Fibroblast of lung (primary cell): ENCODE data around the gene CARMIL1. TPM values are rescaled to one million over a fixed set of nuclear protein-coding genes. Genes with fewer than 3 reads are reported as not detected.

Experiments used
- DNase-seq, 2 donors: peaks; one replicate each; pipeline versions ENCODE4 v3.0.0 to v3.0.0-alpha.2; 2010; ENCODE audit warnings: low read depth in 2 of 2
- H2AFZ ChIP-seq: 2 replicates; pipeline ENCODE4 v1.5.1; 2012; ENCODE audit warnings: low read length, control low read depth, inconsistent platforms
- H3K27ac ChIP-seq: 2 replicates; pipeline ENCODE4 v1.5.1; 2011; ENCODE audit warnings: low read length, control low read depth; ENCODE audit not compliant: insufficient read depth
- H3K27me3 ChIP-seq: 2 replicates; pipeline ENCODE4 v1.5.1; 2011; ENCODE audit warnings: mild to moderate bottlenecking, low read length; ENCODE audit not compliant: control insufficient read depth, insufficient read depth
- H3K36me3 ChIP-seq: 2 replicates; pipeline ENCODE4 v1.5.1; 2011; ENCODE audit warnings: low read length; ENCODE audit not compliant: control insufficient read depth, insufficient read depth
- H3K4me1 ChIP-seq: 2 replicates; pipeline ENCODE4 v1.5.1; 2011; ENCODE audit warnings: low read length; ENCODE audit not compliant: control insufficient read depth, insufficient read depth; ENCODE audit errors: extremely low read depth
- H3K4me2 ChIP-seq: 2 replicates; pipeline ENCODE4 v1.5.1; 2011; ENCODE audit warnings: low read length, control low read depth; ENCODE audit not compliant: insufficient read depth; ENCODE audit errors: extremely low read depth
- H3K4me3 ChIP-seq, 4 experiments: fragments of 200-600 bp in 1 of 4; sonication (generic) in 1 of 4; replicated peaks in 1 of 4; 2 replicates each; pipeline ENCODE4 v1.5.1; 2011 to 2016; ENCODE audit warnings: low read length in 4 of 4, low read depth in 3 of 4, mild to moderate bottlenecking in 3 of 4, control low read depth in 2 of 4, inconsistent platforms in 1 of 4, mixed read lengths in 1 of 4; ENCODE audit not compliant: insufficient read depth in 1 of 4; ENCODE audit errors: control extremely low read depth in 1 of 4
- H3K79me2 ChIP-seq: 2 replicates; pipeline ENCODE4 v1.5.1; 2012; ENCODE audit warnings: mild to moderate bottlenecking, low read length, inconsistent platforms; ENCODE audit not compliant: control insufficient read depth, insufficient read depth
- H3K9ac ChIP-seq: 2 replicates; pipeline ENCODE4 v1.5.1; 2011; ENCODE audit warnings: mild to moderate bottlenecking, low read length, control low read depth; ENCODE audit not compliant: insufficient read depth
- H3K9me3 ChIP-seq: 2 replicates; pipeline ENCODE4 v1.5.1; 2012; ENCODE audit warnings: low read depth, low read length; ENCODE audit not compliant: control insufficient read depth, insufficient read depth
- H4K20me1 ChIP-seq: 2 replicates; pipeline ENCODE4 v1.5.1; 2011; ENCODE audit warnings: low read length; ENCODE audit not compliant: control insufficient read depth, insufficient read depth; ENCODE audit errors: extremely low read depth
- EZH2 ChIP-seq: IDR thresholded peaks from 2 replicates; pipeline ENCODE4 v1.5.1; 2012; ENCODE audit warnings: low read length, control low read depth, mild to moderate bottlenecking; ENCODE audit errors: missing control alignments
- polyA plus RNA-seq, 2 donors: library from polyadenylated mRNA; depleted of rRNA in 1 of 2; stranded (reverse) in 1 of 2; unstranded in 1 of 2; fragments of >200 nt; gene quantifications; 2 replicates each; pipeline ENCODE4 v1.2.1, GENCODE V29; 2011 to 2012; ENCODE audit warnings: missing spikeins in 1 of 2
- total RNA-seq: library from RNA; depleted of rRNA; stranded (reverse); fragments of >200 nt; gene quantifications from 2 replicates; pipeline ENCODE4 v1.2.1, GENCODE V29; 2014
- TF ChIP-seq, protein P1 (sequence below), 2 donors: IDR thresholded peaks in 1 of 2; conservative IDR thresholded peaks in 1 of 2; 1 replicate in 1 of 2; 2 replicates in 1 of 2; pipeline ENCODE4 v1.5.1; 2011 to 2012; ENCODE audit warnings: low read length in 2 of 2, control low read depth in 1 of 2, inconsistent platforms in 1 of 2, low read depth in 1 of 2, mild to moderate bottlenecking in 1 of 2

CARMIL1 gene
- total and polyA plus RNA-seq, 2 donors (not counting 1 experiment from before 2014, with no cell fraction given) = 10.2 to 12.5 TPM

DNA sequence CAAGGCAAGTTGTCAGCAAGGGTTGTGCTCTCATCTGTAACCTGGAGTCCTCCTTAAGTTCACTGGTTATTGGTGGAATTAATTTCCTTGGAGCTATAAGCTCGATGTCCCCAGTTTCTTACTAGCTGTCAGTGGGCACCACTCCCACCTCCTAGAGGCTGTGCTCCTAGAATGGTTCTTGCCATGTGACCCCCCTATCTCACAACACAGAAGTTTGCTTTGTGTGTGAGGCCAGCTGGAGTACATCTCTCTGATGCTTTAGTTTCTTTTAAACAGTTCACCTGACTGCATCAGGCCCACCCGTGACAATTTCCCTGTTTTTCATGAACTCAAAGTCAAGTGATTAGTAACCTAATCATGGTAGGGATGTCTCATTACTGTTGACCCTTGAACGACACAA is 193.7 kb downstream of the CARMIL1 start:
- H3K4me3 ChIP-seq = no peak overlapping the region
- H3K9me3 ChIP-seq = no peaks in the 10 kb centered on the region
- H2AFZ ChIP-seq = no peak overlapping the region
- no peak overlapping the region for H3K9ac ChIP-seq
- H3K27me3 ChIP-seq = no peaks in the 10 kb centered on the region
- no peaks in the 10 kb centered on the region for H3K79me2 ChIP-seq
- no peak for TF ChIP-seq EZH2
- TF ChIP-seq, protein P1, sequence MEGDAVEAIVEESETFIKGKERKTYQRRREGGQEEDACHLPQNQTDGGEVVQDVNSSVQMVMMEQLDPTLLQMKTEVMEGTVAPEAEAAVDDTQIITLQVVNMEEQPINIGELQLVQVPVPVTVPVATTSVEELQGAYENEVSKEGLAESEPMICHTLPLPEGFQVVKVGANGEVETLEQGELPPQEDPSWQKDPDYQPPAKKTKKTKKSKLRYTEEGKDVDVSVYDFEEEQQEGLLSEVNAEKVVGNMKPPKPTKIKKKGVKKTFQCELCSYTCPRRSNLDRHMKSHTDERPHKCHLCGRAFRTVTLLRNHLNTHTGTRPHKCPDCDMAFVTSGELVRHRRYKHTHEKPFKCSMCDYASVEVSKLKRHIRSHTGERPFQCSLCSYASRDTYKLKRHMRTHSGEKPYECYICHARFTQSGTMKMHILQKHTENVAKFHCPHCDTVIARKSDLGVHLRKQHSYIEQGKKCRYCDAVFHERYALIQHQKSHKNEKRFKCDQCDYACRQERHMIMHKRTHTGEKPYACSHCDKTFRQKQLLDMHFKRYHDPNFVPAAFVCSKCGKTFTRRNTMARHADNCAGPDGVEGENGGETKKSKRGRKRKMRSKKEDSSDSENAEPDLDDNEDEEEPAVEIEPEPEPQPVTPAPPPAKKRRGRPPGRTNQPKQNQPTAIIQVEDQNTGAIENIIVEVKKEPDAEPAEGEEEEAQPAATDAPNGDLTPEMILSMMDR (conservative IDR thresholded peaks at IDR 0.05 in 1 of 2, IDR thresholded peaks at IDR 0.05 in 1 of 2; ENCODE audit: low read depth in 1 of 2, low read length in 2 of 2) = no peak
- H3K4me2 ChIP-seq = no peak overlapping the region
- H3K36me3 ChIP-seq = no peaks in the 10 kb centered on the region
- H3K27ac ChIP-seq = no peak overlapping the region
- no peak for DNase-seq
- peaks cover 2% of the 10 kb centered on the region for H3K4me1 ChIP-seq
- H4K20me1 ChIP-seq = no peaks in the 10 kb centered on the region

DNA sequence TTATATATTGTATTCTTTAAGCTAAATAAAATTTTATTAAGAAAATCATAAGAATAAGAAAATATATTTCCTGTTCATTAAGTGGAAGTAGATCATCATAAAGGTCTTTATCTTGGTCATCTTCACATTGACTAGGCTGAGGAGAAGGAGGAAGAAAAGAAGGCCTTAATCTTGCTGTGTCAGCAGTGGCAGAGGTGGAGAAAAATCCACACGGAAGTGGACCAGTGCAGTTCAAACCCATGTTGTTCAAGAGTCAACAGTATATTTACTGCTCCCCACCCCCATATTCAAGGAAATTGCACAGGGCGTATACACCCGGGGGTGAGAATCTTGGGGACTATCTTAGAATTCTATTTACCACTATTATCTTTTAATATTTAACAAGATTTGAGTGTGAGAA is 194.3 kb downstream of the CARMIL1 start:
- no peak overlapping the region for H3K27ac ChIP-seq
- no peak overlapping the region for H3K4me3 ChIP-seq
- no peaks in the 10 kb centered on the region for H3K9me3 ChIP-seq
- no peaks in the 10 kb centered on the region for H3K79me2 ChIP-seq
- H4K20me1 ChIP-seq = no peaks in the 10 kb centered on the region
- no peak overlapping the region for H2AFZ ChIP-seq
- no peak for TF ChIP-seq EZH2
- TF ChIP-seq, protein P1 (conservative IDR thresholded peaks at IDR 0.05 in 1 of 2, IDR thresholded peaks at IDR 0.05 in 1 of 2; ENCODE audit: low read depth in 1 of 2, low read length in 2 of 2) = no peak
- no peak overlapping the region for H3K4me2 ChIP-seq
- no peaks in the 10 kb centered on the region for H3K27me3 ChIP-seq
- H3K9ac ChIP-seq = no peak overlapping the region
- no peaks in the 10 kb centered on the region for H3K36me3 ChIP-seq
- no peak for DNase-seq
- H3K4me1 ChIP-seq = peaks cover 2% of the 10 kb centered on the region

DNA sequence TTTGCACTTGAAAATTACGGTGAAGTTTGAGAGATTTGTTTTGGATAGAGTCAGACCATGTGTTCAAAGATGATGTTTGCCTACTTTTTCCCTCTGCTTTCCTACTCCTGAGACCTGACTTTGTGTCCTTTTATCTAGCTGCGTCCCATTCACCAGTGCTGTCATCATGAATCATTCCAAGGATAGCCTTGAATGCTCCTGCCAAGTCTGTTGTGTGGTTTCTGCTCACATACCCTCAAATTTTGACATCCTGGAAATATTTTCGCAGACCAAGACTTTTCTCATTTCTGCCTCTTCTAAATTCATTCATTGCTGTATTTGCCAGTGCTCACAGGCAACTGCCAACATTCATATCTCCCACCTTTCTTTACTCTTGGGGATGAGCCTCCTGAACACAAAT is 197.0 kb downstream of the CARMIL1 start:
- DNase-seq = peak in 1 of 2 donors; percentile 85
- no peak overlapping the region for H2AFZ ChIP-seq
- H3K27ac ChIP-seq = no peak overlapping the region

More for the DNA sequence above, 197.0 kb downstream of the CARMIL1 start:
- Histone ChIP-seq H3K9me3 (no peaks in the 10 kb centered on the region), H3K27me3 (no peaks in the 10 kb centered on the region), H3K9ac (no peak overlapping the region), H3K4me2 (no peak overlapping the region), H3K4me1 (peaks cover 2% of the 10 kb centered on the region), H3K4me3 (no peak overlapping the region), H4K20me1 (no peaks in the 10 kb centered on the region), H3K36me3 (no peaks in the 10 kb centered on the region), H3K79me2 (no peaks in the 10 kb centered on the region)
- TF ChIP-seq, protein P1 (conservative IDR thresholded peaks at IDR 0.05 in 1 of 2, IDR thresholded peaks at IDR 0.05 in 1 of 2; ENCODE audit: low read depth in 1 of 2, low read length in 2 of 2) = no peak
- no peak for TF ChIP-seq EZH2
